ENCODE data around the gene DCAF8.

DCAF8 gene

GRCh38 chr1:160168609-160169369 is 93.6 kb downstream of the DCAF8 start:
- no peak for DNase-seq (ENCODE audit: low spot score)

GRCh38 chr1:160168016-160168415 is 94.3 kb downstream of the DCAF8 start:
- DNase-seq (ENCODE audit: low spot score) = no peak

- DNase-seq (ENCODE audit: low spot score) = no peak
Measured at GRCh38 chr1:160167580-160167979, 94.8 kb downstream of the DCAF8 start.

GRCh38 chr1:160167056-160167455 is 95.3 kb downstream of the DCAF8 start:
- no peak for DNase-seq (ENCODE audit: low spot score)

- no peak for DNase-seq (ENCODE audit: low spot score)
Measured at GRCh38 chr1:160166166-160166868, 96.0 kb downstream of the DCAF8 start.
